Parathyroid adenoma (tissue), 2 donors: ENCODE data around the gene SLC44A5.

Experiments used
- H2AFZ ChIP-seq: fragments of 300-600 bp; sonication (generic); one replicate; pipeline ENCODE4 v1.7.0; 2017; ENCODE audit warnings: antibody characterized with exemption, mild to moderate bottlenecking
- H3K27ac ChIP-seq: fragments of 300-600 bp; sonication (generic); one replicate; pipeline ENCODE4 v1.7.0; 2017
- H3K27me3 ChIP-seq: fragments of 300-600 bp; sonication (generic); one replicate; pipeline ENCODE4 v1.7.0; 2017; ENCODE audit warnings: low read length; ENCODE audit not compliant: control insufficient read depth, insufficient read depth
- H3K36me3 ChIP-seq: fragments of 300-600 bp; sonication (generic); one replicate; pipeline ENCODE4 v1.7.0; 2017; ENCODE audit warnings: low read length; ENCODE audit not compliant: control insufficient read depth, insufficient read depth
- H3K4me1 ChIP-seq: fragments of 300-600 bp; sonication (generic); one replicate; pipeline ENCODE4 v1.7.0; 2017; ENCODE audit warnings: control low read depth
- H3K4me2 ChIP-seq: fragments of 300-600 bp; sonication (generic); one replicate; pipeline ENCODE4 v1.7.0; 2017; ENCODE audit warnings: low read length
- H3K4me3 ChIP-seq: fragments of 300-600 bp; sonication (generic); one replicate; pipeline ENCODE4 v1.7.0; 2017; ENCODE audit warnings: low read depth, low read length
- H3K79me2 ChIP-seq: fragments of 300-600 bp; sonication (generic); one replicate; pipeline ENCODE4 v1.7.0; 2017; ENCODE audit warnings: control low read depth
- H3K9ac ChIP-seq: fragments of 300-600 bp; sonication (generic); one replicate; pipeline ENCODE4 v1.7.0; 2017; ENCODE audit warnings: mild to moderate bottlenecking
- H3K9me3 ChIP-seq: fragments of 300-600 bp; sonication (generic); one replicate; pipeline ENCODE4 v1.7.0; 2017; ENCODE audit warnings: low read length; ENCODE audit not compliant: control insufficient read depth
- TF ChIP-seq, protein P1 (sequence below): fragments of 300-600 bp; sonication (generic); IDR thresholded peaks from one replicate; pipeline ENCODE4 v1.7.0; 2017; ENCODE audit warnings: antibody characterized with exemption, mild to moderate bottlenecking
- donor health status: primary hyperparathyroidism.

The SLC44A5 gene

DNA sequence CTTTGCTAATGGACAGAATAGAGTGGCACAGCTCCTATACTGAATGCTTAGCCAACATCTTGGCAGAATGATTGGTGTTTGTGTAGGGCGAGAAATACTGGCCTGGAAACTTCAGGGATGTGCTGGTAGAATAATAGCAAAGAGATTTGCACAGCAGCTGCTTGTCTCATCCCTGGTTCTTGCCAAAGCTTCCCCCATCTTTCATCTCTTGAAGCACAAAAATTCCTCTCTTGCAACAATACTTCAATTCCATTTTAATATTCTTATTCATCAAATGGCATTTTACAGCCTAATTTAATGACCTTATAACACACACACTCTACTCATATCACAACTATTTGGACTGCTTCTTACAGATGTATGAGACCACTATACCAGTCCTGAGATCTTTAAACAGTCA is 439.0 kb downstream of the SLC44A5 start:
- Histone ChIP-seq H2AFZ (no peak overlapping the region), H3K79me2 (no peaks in the 10 kb centered on the region), H3K27ac (no peak overlapping the region), H3K36me3 (no peaks in the 10 kb centered on the region), H3K4me2 (no peak overlapping the region), H3K9ac (no peak overlapping the region), H3K4me1 (no peaks in the 10 kb centered on the region), H3K9me3 (no peaks in the 10 kb centered on the region), H3K4me3 (no peak overlapping the region), H3K27me3 (no peaks in the 10 kb centered on the region)
- TF ChIP-seq, protein P1, sequence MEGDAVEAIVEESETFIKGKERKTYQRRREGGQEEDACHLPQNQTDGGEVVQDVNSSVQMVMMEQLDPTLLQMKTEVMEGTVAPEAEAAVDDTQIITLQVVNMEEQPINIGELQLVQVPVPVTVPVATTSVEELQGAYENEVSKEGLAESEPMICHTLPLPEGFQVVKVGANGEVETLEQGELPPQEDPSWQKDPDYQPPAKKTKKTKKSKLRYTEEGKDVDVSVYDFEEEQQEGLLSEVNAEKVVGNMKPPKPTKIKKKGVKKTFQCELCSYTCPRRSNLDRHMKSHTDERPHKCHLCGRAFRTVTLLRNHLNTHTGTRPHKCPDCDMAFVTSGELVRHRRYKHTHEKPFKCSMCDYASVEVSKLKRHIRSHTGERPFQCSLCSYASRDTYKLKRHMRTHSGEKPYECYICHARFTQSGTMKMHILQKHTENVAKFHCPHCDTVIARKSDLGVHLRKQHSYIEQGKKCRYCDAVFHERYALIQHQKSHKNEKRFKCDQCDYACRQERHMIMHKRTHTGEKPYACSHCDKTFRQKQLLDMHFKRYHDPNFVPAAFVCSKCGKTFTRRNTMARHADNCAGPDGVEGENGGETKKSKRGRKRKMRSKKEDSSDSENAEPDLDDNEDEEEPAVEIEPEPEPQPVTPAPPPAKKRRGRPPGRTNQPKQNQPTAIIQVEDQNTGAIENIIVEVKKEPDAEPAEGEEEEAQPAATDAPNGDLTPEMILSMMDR = no peak

GRCh38 chr1:75170981-75171380 is 439.9 kb downstream of the SLC44A5 start:
- no peaks in the 10 kb centered on the region for H3K4me1 ChIP-seq
- TF ChIP-seq, protein P1 = no peak

GRCh38 chr1:75170011-75170410 is 440.9 kb downstream of the SLC44A5 start:
- TF ChIP-seq, protein P1 = no peak
- no peaks in the 10 kb centered on the region for H3K9me3 ChIP-seq
- H3K27me3 ChIP-seq = no peaks in the 10 kb centered on the region
- H3K9ac ChIP-seq = no peak overlapping the region
- no peak overlapping the region for H3K4me3 ChIP-seq
- no peaks in the 10 kb centered on the region for H3K4me1 ChIP-seq
- H3K27ac ChIP-seq = no peak overlapping the region
- no peaks in the 10 kb centered on the region for H3K79me2 ChIP-seq
- H3K4me2 ChIP-seq = no peak overlapping the region
- no peaks in the 10 kb centered on the region for H3K36me3 ChIP-seq
- no peak overlapping the region for H2AFZ ChIP-seq

More at GRCh38 chr1:75170981-75171380, 439.9 kb downstream of the SLC44A5 start:
- H3K9ac ChIP-seq = no peak overlapping the region
- H3K36me3 ChIP-seq = no peaks in the 10 kb centered on the region
- no peaks in the 10 kb centered on the region for H3K27me3 ChIP-seq
- H3K4me2 ChIP-seq = no peak overlapping the region
- H3K79me2 ChIP-seq = no peaks in the 10 kb centered on the region
- H3K9me3 ChIP-seq = no peaks in the 10 kb centered on the region
- H3K27ac ChIP-seq = no peak overlapping the region
- no peak overlapping the region for H2AFZ ChIP-seq
- no peak overlapping the region for H3K4me3 ChIP-seq

DNA sequence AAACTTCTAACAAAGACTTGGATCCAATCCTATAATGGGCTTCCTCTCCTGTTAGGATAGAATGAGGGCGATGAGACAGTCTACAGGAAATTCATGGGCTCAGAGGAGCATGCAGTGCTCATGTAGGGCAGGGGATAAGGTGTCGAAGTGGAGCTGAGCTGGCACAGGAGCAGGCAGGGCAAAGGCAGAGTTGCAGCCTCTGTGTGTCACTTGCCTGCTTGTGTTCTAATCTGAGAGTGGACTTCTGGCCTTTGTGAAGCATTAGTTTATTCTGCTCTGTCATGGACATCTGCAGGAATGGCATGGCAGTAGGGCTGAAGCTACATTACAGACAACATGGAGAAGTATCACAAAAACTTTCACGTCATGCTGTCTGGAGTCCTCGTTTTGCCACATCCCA is 444.1 kb downstream of the SLC44A5 start:
- no peaks in the 10 kb centered on the region for H3K27me3 ChIP-seq
- H3K9me3 ChIP-seq = no peaks in the 10 kb centered on the region
- TF ChIP-seq, protein P1 = no peak
- H3K79me2 ChIP-seq = no peaks in the 10 kb centered on the region
- H3K27ac ChIP-seq = no peak overlapping the region
- no peak overlapping the region for H3K4me2 ChIP-seq
- H3K4me3 ChIP-seq = no peak overlapping the region
- H2AFZ ChIP-seq = no peak overlapping the region
- no peaks in the 10 kb centered on the region for H3K4me1 ChIP-seq
- H3K9ac ChIP-seq = no peak overlapping the region
- no peaks in the 10 kb centered on the region for H3K36me3 ChIP-seq

DNA sequence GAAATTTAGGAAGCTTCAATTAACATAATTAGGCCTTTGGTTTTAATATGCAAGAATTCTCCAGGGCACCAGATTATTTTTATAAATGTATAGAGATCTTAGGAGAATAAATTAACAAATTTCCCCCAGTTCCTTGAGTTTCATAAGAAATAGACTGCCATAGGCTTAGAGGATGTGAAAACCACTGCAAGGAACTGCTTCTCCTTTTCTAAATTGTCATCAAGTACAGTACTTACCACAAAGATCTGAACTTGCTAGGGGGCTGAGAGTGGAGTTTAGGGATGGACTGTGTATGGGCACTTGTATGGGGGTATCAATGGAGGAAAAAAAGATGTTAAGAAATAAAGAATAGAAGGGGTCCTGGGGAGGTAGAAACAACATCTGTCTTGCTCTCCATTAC is 445.6 kb downstream of the SLC44A5 start:
- H3K4me1 ChIP-seq = no peaks in the 10 kb centered on the region
- H3K9ac ChIP-seq = no peak overlapping the region
- no peak overlapping the region for H2AFZ ChIP-seq
- H3K36me3 ChIP-seq = no peaks in the 10 kb centered on the region
- no peak overlapping the region for H3K4me3 ChIP-seq
- H3K79me2 ChIP-seq = no peaks in the 10 kb centered on the region
- TF ChIP-seq, protein P1 = no peak
- H3K27me3 ChIP-seq = no peaks in the 10 kb centered on the region
- H3K4me2 ChIP-seq = no peak overlapping the region
- H3K27ac ChIP-seq = no peak overlapping the region
- H3K9me3 ChIP-seq = no peaks in the 10 kb centered on the region
